ENCODE results near the gene TRPM3. TPM values are rescaled to one million over a fixed set of nuclear protein-coding genes. Genes with fewer than 3 reads are reported as not detected.

The TRPM3 gene
- total RNA-seq, 1 experiment from 2014 or later, result 0.26 TPM

DNA sequence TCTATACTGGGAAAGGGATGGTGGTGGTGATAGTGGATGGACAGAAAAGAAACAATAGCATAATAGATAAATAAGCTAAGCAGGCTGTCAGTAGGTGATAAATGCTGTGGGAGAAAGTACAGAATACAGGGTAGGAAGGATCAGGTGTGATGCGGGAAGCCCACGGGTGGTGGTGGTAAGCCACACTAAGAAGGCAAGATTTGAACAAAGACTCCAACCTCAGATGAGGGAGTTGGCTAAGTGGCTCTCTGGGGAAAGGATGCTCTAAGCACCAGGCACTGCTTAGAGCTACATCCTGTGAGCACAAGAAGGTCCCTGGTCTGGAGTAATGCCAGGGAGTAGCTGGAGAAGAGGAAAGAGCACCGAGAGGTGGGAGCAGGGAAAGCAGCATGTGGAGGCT is 555.4 kb downstream of the TRPM3 start:
- no peaks in the 10 kb centered on the region for H3F3A ChIP-seq (ENCODE audit: insufficient read depth, low read depth)
- no peak overlapping the region for H3K4me2 ChIP-seq
- no peaks in the 10 kb centered on the region for H3K79me2 ChIP-seq (ENCODE audit: low read depth)
- DNase-seq, result no peak
- no peak overlapping the region for H3K27ac ChIP-seq
- H3K9me2 ChIP-seq (ENCODE audit: insufficient read depth), result no peaks in the 10 kb centered on the region
- TF ChIP-seq EZH2 (IDR thresholded peaks at IDR 0.05; ENCODE audit: low read depth) (no peak), CTCF (conservative IDR thresholded peaks at IDR 0.05) (no peak)
- intact Hi-C loops (cut with micrococcal nuclease; ENCODE audit: unreplicated experiment), result no loop called here
- H3K4me3 ChIP-seq, result no peak overlapping the region
- no peaks in the 10 kb centered on the region for H3K27me3 ChIP-seq (ENCODE audit: insufficient read depth, low read depth)
- CTCF ChIA-PET, result no interaction called here
- no peaks in the 10 kb centered on the region for H3K36me3 ChIP-seq (ENCODE audit: low read depth)
- POLR2A ChIA-PET (ENCODE audit: unreplicated experiment), result no interaction called here
- H3K9me3 ChIP-seq (ENCODE audit: insufficient read depth, low read depth), result no peaks in the 10 kb centered on the region
- no peak overlapping the region for H2AFZ ChIP-seq
- BruUV-seq (replicated peaks), result no TSS peak
- no peaks in the 10 kb centered on the region for H4K20me1 ChIP-seq (ENCODE audit: insufficient read depth)
- no peaks in the 10 kb centered on the region for H3K4me1 ChIP-seq (replicated peaks; ENCODE audit: insufficient read depth)

DNA sequence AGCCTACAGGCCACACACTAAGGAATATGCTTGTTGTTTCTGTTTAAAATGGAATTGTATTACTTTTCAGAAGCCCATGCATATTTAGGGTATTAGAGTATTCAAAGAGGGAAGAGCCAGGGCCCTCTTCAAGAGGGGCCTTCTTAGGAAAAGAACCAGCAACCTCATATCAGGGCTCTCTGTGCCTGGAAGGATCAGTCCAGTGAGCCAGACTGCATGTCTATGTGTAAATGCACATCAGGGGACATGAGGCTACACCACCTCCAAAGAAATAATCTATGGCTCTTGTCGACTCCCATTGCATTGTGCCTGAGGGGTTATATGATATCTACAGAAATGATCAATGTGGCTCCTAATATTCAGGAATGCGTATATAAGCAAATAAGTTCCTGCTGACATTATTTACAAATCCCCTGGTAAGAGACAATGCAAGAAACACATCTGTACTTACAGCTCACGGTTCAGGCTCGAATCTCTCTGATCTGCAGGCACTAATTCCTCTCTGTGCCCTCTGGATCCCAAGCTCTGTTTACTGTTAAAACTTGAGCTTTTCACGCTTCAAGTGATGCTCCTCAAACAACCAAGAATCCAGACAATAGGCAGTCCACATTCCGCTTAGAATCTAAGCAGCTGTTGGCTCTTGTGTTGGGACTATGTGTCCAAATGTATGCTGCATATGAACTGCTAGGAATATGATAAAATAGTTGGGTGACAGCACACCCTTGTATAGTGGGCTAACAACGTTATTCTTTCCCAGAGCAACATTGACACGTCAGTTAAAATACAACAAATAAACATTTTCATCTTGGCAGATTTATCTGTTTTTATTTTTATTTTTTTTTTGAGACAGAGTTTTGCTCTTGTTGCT is 556.7 kb downstream of the TRPM3 start:
- no peaks in the 10 kb centered on the region for H3K36me3 ChIP-seq (ENCODE audit: low read depth)
- H3K27ac ChIP-seq, result no peak overlapping the region
- CTCF ChIA-PET, result no interaction called here

More for the DNA sequence above, 556.7 kb downstream of the TRPM3 start:
- H3K9me3 ChIP-seq (ENCODE audit: insufficient read depth, low read depth), result no peaks in the 10 kb centered on the region
- intact Hi-C loops (cut with micrococcal nuclease; ENCODE audit: unreplicated experiment), result no loop called here
- DNase-seq, result no peak
- no peak overlapping the region for H2AFZ ChIP-seq
- H3K9me2 ChIP-seq (ENCODE audit: insufficient read depth), result no peaks in the 10 kb centered on the region
- POLR2A ChIA-PET (ENCODE audit: unreplicated experiment), result interaction anchor here (0.6 kb wide), 1 partner anchor 1555 kb away, joined by 3 read pairs; no protein-coding TSS in a partner anchor
- no peak for TF ChIP-seq CTCF (conservative IDR thresholded peaks at IDR 0.05)
- TF ChIP-seq EZH2 (IDR thresholded peaks at IDR 0.05; ENCODE audit: low read depth), result no peak
- H3K79me2 ChIP-seq (ENCODE audit: low read depth), result no peaks in the 10 kb centered on the region
- no peaks in the 10 kb centered on the region for H4K20me1 ChIP-seq (ENCODE audit: insufficient read depth)
- no peaks in the 10 kb centered on the region for H3K4me1 ChIP-seq (replicated peaks; ENCODE audit: insufficient read depth)
- H3K4me2 ChIP-seq, result no peak overlapping the region
- no peak overlapping the region for H3K4me3 ChIP-seq
- no TSS peak for BruUV-seq (replicated peaks)
- H3K27me3 ChIP-seq (ENCODE audit: insufficient read depth, low read depth), result no peaks in the 10 kb centered on the region
- H3F3A ChIP-seq (ENCODE audit: insufficient read depth, low read depth), result no peaks in the 10 kb centered on the region
